ENCODE results near the gene TRIM14. TPM values are rescaled to one million over a fixed set of nuclear protein-coding genes. Genes with fewer than 3 reads are reported as not detected.

Gene TRIM14
- total and polyA plus RNA-seq, 9 donors: 2.3 to 24.0 (median 5.7) TPM

DNA sequence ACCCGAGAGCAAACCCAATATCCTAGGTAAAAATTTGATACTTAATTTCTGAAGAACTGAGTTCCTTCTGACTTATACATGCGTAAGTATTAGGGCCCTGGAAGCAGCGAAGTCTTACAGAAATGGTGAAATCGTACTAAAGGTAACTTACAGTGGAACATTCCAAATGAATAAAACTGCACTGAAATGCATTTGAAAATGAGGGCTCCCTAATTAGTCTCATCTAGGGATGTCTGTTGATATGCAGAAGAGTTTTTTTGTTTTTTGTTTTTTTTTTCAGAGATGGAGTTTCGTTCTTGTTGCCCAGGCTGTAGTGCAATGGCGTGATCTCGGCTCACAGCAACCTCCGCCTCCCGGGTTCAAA lies 72.9 kb downstream of the TRIM14 start:
- TF ChIP-seq POLR2A (IDR thresholded peaks at IDR 0.05): no peak
- no peak for TF ChIP-seq EP300 (IDR thresholded peaks at IDR 0.05)
- TF ChIP-seq, protein P1, sequence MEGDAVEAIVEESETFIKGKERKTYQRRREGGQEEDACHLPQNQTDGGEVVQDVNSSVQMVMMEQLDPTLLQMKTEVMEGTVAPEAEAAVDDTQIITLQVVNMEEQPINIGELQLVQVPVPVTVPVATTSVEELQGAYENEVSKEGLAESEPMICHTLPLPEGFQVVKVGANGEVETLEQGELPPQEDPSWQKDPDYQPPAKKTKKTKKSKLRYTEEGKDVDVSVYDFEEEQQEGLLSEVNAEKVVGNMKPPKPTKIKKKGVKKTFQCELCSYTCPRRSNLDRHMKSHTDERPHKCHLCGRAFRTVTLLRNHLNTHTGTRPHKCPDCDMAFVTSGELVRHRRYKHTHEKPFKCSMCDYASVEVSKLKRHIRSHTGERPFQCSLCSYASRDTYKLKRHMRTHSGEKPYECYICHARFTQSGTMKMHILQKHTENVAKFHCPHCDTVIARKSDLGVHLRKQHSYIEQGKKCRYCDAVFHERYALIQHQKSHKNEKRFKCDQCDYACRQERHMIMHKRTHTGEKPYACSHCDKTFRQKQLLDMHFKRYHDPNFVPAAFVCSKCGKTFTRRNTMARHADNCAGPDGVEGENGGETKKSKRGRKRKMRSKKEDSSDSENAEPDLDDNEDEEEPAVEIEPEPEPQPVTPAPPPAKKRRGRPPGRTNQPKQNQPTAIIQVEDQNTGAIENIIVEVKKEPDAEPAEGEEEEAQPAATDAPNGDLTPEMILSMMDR (IDR thresholded peaks at IDR 0.05): no peak
- no peaks in the 10 kb centered on the region for H3K36me3 ChIP-seq
- no peaks in the 10 kb centered on the region for H3K27me3 ChIP-seq
- H3K4me3 ChIP-seq: no peak overlapping the region
- DNase-seq: no peak
- intact Hi-C loops (cut with DNase I): no loop called here
- 92 to 95% (median 92%) methylated on average over 9 of the region's 9 CpGs for WGBS, 3 donors
- no peaks in the 10 kb centered on the region for H3K9me3 ChIP-seq
- no peak overlapping the region for H3K27ac ChIP-seq
- H3K4me1 ChIP-seq (ENCODE audit: insufficient read depth): no peaks in the 10 kb centered on the region

DNA sequence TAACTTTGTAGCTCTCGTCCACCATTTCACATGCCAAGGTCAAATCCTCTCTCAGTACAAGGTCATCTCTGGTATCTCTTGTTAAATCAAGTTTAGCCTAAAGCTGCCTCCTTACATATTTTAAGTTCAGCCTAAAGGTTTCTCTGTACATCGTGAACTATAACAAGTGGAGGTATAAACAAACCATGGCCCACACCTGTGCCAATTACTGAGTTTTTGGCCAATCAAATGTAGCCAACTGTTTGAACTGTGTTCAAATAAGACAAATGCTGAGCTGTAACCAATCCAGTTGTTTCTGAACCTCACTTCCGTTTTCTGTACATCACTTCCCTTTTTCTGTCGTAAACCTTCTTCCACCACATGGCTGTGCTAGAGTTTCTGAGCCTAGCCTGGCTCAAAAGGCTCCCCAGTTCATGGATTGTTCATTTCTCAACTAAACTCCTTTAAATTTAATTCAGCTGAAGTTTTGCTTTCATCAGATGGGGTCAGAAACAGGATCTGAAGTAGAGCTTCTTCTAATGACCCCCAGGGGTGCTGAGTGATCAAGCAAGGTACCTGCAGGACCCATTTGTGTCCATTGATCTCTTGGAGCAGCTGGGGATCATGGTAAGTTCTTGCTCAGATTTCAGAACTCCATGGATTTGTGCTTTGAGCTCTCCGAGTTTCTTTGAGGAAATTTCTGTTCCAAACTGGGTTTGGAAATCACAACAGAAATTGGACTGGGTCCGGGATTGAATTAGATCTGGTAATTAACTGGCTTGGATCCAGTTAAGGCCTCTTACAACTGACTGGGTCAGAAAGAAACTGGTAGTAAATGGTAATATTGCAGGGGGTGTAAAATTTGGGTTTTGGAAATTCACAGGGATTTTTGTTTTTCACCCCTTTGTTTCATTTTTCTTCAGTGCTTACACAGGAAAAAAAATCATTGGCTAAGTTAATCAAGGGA lies 73.5 kb downstream of the TRIM14 start:
- TF ChIP-seq, protein P1 (IDR thresholded peaks at IDR 0.05): no peak
- TF ChIP-seq POLR2A (IDR thresholded peaks at IDR 0.05) (no peak), EP300 (IDR thresholded peaks at IDR 0.05) (no peak)
- Histone ChIP-seq H3K27me3 (no peaks in the 10 kb centered on the region), H3K4me3 (no peak overlapping the region), H3K9me3 (no peaks in the 10 kb centered on the region), H3K4me1 (ENCODE audit: insufficient read depth) (no peaks in the 10 kb centered on the region), H3K36me3 (no peaks in the 10 kb centered on the region), H3K27ac (no peak overlapping the region)
- intact Hi-C loops (cut with DNase I): no loop called here
- WGBS, 3 donors: 51 to 67% (median 56%) methylated on average over 6 of the region's 6 CpGs
- DNase-seq: no peak

DNA sequence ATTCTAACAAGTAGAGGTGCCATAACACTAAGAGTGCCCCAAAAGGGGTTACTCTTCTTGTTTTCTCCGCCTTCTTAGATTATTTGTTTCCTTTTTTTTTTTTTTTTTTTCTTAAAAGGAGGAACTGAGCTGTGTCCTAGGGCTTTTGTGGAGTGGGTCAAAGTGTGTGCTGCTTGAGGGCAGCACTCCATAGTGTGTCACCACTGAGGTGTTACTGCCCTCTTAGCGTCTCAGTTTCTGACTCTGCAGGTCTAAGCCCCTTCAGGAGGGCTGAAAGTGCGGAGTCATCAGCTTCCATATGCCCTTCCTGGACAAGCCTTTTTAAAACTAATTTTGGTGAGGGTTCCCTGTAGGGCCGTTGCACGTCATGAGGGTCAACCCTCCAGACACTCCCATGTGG lies 75.1 kb downstream of the TRIM14 start:
- no peaks in the 10 kb centered on the region for H3K36me3 ChIP-seq
- no peaks in the 10 kb centered on the region for H3K9me3 ChIP-seq
- no peak overlapping the region for H3K4me3 ChIP-seq
- 76 to 79% (median 78%) methylated on average over 5 of the region's 5 CpGs for WGBS, 3 donors
- no peaks in the 10 kb centered on the region for H3K4me1 ChIP-seq (ENCODE audit: insufficient read depth)
- no peak overlapping the region for H3K27ac ChIP-seq
- no peak for DNase-seq
- TF ChIP-seq POLR2A (IDR thresholded peaks at IDR 0.05): no peak
- TF ChIP-seq EP300 (IDR thresholded peaks at IDR 0.05): no peak
- TF ChIP-seq, protein P1 (IDR thresholded peaks at IDR 0.05): no peak
- intact Hi-C loops (cut with DNase I): no loop called here
- no peaks in the 10 kb centered on the region for H3K27me3 ChIP-seq

DNA sequence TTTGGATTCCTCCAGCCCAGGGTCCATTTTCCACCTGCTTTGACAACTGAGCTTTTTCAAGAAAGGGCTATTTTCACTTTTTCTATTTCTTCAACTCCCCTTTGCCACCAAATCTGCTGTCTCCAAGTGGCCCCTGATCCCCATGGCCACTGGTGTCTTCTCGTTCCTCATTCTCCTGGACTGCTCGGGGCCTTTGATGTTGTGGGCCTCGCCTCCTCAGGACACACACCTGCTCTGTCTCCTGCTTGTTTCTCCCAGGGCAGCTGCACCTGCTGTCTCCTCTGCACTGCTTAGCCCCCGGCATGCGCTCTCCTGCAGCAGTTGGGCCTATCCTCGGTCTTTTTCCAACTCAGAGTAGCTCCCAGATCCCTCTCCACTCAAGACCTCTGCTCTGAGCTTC lies 78.8 kb downstream of the TRIM14 start:
- H3K36me3 ChIP-seq: no peaks in the 10 kb centered on the region
- TF ChIP-seq, protein P1 (IDR thresholded peaks at IDR 0.05): no peak
- no peak for TF ChIP-seq EP300 (IDR thresholded peaks at IDR 0.05)
- TF ChIP-seq POLR2A (IDR thresholded peaks at IDR 0.05): no peak

More for the DNA sequence above, 78.8 kb downstream of the TRIM14 start:
- no peaks in the 10 kb centered on the region for H3K4me1 ChIP-seq (ENCODE audit: insufficient read depth)
- WGBS, 3 donors: 91 to 96% (median 95%) methylated on average over 6 of the region's 6 CpGs
- no peak overlapping the region for H3K27ac ChIP-seq
- no peaks in the 10 kb centered on the region for H3K27me3 ChIP-seq
- DNase-seq: no peak
- intact Hi-C loops (cut with DNase I): no loop called here
- H3K9me3 ChIP-seq: no peaks in the 10 kb centered on the region
- no peak overlapping the region for H3K4me3 ChIP-seq

Data from ovary (tissue), 9 donors.